K562 (cell line): ENCODE data around the gene PRSS22. TPM values are rescaled to one million over a fixed set of nuclear protein-coding genes. Genes with fewer than 3 reads are reported as not detected.

Source experiments
- BRF2 ChIP-seq: IDR thresholded peaks from 3 replicates; pipeline ENCODE4 v1.6.1; 2011; ENCODE audit warnings: borderline replicate concordance, mild to moderate bottlenecking; ENCODE audit not compliant: insufficient read length, insufficient read depth
- CAMTA2 ChIP-seq: fragments of 250-450 bp; sonication (Bioruptor Pico); conservative IDR thresholded peaks from 2 replicates; pipeline ENCODE4 v1.5.1; 2022
- DPF2 ChIP-seq: fragments of 450-650 bp; IDR thresholded peaks from 2 replicates; pipeline ENCODE4 v1.6.1; 2016
- NKRF ChIP-seq: fragments of 450-650 bp; IDR thresholded peaks from 2 replicates; pipeline ENCODE4 v1.6.1; 2016; ENCODE audit warnings: borderline replicate concordance
- NRF1 ChIP-seq, 2 experiments: fragments of 450-650 bp; IDR thresholded peaks in 1 of 2; conservative IDR thresholded peaks in 1 of 2; 2 replicates each; pipeline ENCODE4 v1.6.1; 2014; ENCODE audit warnings: mild to moderate bottlenecking in 2 of 2
- ZKSCAN1 ChIP-seq: fragments of 150-350 bp; IDR thresholded peaks from 2 replicates; pipeline ENCODE4 v1.6.1; 2016; ENCODE audit warnings: low read depth, low read length
- ZNF124 ChIP-seq: sonication (generic); formaldehyde crosslinking; IDR thresholded peaks from 2 replicates; pipeline ENCODE4 v1.8.1; 2022; ENCODE audit warnings: missing genetic modification reagents
- ZNF263 ChIP-seq: sonication (generic); formaldehyde crosslinking; IDR thresholded peaks from 2 replicates; pipeline ENCODE4 v1.8.0; 2022; ENCODE audit warnings: mild to moderate bottlenecking, missing genetic modification reagents, borderline replicate concordance
- ZNF274 ChIP-seq: IDR thresholded peaks from 2 replicates; pipeline ENCODE4 v1.6.1; 2011; ENCODE audit warnings: low read depth, mild to moderate bottlenecking, low read length, moderate library complexity, borderline replicate concordance
- ZNF766 ChIP-seq: fragments of 200-800 bp; sonication (Bioruptor generic); conservative IDR thresholded peaks from 2 replicates; pipeline ENCODE4 v1.6.1; 2016; ENCODE audit warnings: missing genetic modification characterization, missing compliant biosample characterization
- polyA plus RNA-seq, 8 experiments: library from polyadenylated mRNA; depleted of rRNA in 4 of 8; stranded (reverse) in 5 of 8; unstranded in 3 of 8; fragments of >200 nt; fragmentation: Nextera tagmentation in 2 of 8; fragmentation: Illumina TruSeq in 1 of 8; extraction: Ambion mirVana in 2 of 8; extraction: Trizol in 1 of 8; gene quantifications; 2 replicates each; pipeline versions ENCODE4 v1.2.1 to v1.2.3, GENCODE V29; 2011 to 2014; ENCODE audit warnings: inconsistent platforms in 1 of 8, missing spikeins in 1 of 8
- total RNA-seq, 7 experiments: library from RNA; depleted of rRNA in 6 of 7; stranded (reverse); fragments of >200 nt in 6 of 7; fragmentation: Illumina TruSeq in 2 of 7; extraction: Trizol in 2 of 7; gene quantifications; 2 replicates each; pipeline versions ENCODE4 v1.2.1 to v1.2.3, GENCODE V29; 2011 to 2021; ENCODE audit warnings: low replicate concordance in 1 of 7
- TF ChIP-seq, protein P1 (sequence below): sonication (generic); formaldehyde crosslinking; IDR thresholded peaks from 2 replicates; pipeline ENCODE4 v1.8.0; 2022; ENCODE audit warnings: mild to moderate bottlenecking, missing genetic modification reagents
- TF ChIP-seq, protein P2 (sequence below): sonication (generic); formaldehyde crosslinking; IDR thresholded peaks from 2 replicates; pipeline ENCODE4 v1.8.0; 2022; ENCODE audit warnings: missing genetic modification reagents, mild to moderate bottlenecking, borderline replicate concordance
- TF ChIP-seq, protein P3 (sequence below), 3 experiments: fragments of 200-800 bp in 1 of 3; sonication (Bioruptor generic) in 1 of 3; sonication (generic) in 1 of 3; formaldehyde crosslinking in 1 of 3; IDR thresholded peaks; 2 replicates each; pipeline versions ENCODE4 v1.6.1 to v1.8.0; 2016 to 2022; ENCODE audit warnings: mild to moderate bottlenecking in 2 of 3, missing compliant biosample characterization in 2 of 3, missing genetic modification characterization in 2 of 3, missing genetic modification reagents in 1 of 3

Gene PRSS22
- total and polyA plus RNA-seq, 9 of the 15 experiments (the other 6 are each of a cell fraction or from before 2014, with no cell fraction given), result 0.13 to 0.42 TPM; not detected in 7

DNA sequence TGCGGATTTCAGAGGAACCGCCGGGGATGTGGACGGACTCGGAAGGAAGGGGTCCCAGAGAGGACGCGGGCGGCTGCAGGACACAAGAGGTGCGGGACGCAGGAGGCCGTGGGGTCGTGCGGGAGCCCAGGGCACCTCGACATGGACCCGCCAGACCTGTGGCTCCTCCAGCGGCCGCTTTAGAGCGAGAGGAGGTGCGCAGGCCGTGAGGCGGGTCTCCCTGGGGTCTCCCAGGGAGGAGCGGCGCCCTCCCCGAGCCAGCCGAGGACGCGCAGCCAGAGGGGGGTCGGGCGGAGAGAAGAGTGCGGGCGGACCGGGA, 46.9 kb upstream of the PRSS22 start (continued):
- TF ChIP-seq, protein P1, sequence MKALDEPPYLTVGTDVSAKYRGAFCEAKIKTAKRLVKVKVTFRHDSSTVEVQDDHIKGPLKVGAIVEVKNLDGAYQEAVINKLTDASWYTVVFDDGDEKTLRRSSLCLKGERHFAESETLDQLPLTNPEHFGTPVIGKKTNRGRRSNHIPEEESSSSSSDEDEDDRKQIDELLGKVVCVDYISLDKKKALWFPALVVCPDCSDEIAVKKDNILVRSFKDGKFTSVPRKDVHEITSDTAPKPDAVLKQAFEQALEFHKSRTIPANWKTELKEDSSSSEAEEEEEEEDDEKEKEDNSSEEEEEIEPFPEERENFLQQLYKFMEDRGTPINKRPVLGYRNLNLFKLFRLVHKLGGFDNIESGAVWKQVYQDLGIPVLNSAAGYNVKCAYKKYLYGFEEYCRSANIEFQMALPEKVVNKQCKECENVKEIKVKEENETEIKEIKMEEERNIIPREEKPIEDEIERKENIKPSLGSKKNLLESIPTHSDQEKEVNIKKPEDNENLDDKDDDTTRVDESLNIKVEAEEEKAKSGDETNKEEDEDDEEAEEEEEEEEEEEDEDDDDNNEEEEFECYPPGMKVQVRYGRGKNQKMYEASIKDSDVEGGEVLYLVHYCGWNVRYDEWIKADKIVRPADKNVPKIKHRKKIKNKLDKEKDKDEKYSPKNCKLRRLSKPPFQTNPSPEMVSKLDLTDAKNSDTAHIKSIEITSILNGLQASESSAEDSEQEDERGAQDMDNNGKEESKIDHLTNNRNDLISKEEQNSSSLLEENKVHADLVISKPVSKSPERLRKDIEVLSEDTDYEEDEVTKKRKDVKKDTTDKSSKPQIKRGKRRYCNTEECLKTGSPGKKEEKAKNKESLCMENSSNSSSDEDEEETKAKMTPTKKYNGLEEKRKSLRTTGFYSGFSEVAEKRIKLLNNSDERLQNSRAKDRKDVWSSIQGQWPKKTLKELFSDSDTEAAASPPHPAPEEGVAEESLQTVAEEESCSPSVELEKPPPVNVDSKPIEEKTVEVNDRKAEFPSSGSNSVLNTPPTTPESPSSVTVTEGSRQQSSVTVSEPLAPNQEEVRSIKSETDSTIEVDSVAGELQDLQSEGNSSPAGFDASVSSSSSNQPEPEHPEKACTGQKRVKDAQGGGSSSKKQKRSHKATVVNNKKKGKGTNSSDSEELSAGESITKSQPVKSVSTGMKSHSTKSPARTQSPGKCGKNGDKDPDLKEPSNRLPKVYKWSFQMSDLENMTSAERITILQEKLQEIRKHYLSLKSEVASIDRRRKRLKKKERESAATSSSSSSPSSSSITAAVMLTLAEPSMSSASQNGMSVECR (CRISPR knock-in tag), result peak; percentile 80
- 0 out of 2 replicates have a peak, but pooled peaks have one; percentile 9 for TF ChIP-seq ZKSCAN1
- TF ChIP-seq, protein P2, sequence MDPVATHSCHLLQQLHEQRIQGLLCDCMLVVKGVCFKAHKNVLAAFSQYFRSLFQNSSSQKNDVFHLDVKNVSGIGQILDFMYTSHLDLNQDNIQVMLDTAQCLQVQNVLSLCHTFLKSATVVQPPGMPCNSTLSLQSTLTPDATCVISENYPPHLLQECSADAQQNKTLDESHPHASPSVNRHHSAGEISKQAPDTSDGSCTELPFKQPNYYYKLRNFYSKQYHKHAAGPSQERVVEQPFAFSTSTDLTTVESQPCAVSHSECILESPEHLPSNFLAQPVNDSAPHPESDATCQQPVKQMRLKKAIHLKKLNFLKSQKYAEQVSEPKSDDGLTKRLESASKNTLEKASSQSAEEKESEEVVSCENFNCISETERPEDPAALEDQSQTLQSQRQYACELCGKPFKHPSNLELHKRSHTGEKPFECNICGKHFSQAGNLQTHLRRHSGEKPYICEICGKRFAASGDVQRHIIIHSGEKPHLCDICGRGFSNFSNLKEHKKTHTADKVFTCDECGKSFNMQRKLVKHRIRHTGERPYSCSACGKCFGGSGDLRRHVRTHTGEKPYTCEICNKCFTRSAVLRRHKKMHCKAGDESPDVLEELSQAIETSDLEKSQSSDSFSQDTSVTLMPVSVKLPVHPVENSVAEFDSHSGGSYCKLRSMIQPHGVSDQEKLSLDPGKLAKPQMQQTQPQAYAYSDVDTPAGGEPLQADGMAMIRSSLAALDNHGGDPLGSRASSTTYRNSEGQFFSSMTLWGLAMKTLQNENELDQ, result 0 out of 2 replicates have a peak, but pooled peaks have one; percentile 33
- TF ChIP-seq BRF2, result no peak
- TF ChIP-seq ZNF263 (CRISPR knock-in tag), result peak; percentile 42
- 0 out of 2 replicates have a peak, but pooled peaks have one; percentile 53 for TF ChIP-seq ZNF124 (CRISPR knock-in tag)
- TF ChIP-seq, protein P3, sequence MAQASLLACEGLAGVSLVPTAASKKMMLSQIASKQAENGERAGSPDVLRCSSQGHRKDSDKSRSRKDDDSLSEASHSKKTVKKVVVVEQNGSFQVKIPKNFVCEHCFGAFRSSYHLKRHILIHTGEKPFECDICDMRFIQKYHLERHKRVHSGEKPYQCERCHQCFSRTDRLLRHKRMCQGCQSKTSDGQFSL (CRISPR knock-in tag; IDR thresholded peaks at IDR 0.05), result peak; percentile 36; the same call in 1 of the 2 replicates
- TF ChIP-seq, protein P3 (tag; IDR thresholded peaks at IDR 0.05), result no peak
- peak in 1 of 2 experiments; percentile 60; a peak in 2 of 4 replicates for TF ChIP-seq NRF1 (conservative IDR thresholded peaks at IDR 0.05 in 1 of 2, IDR thresholded peaks at IDR 0.05 in 1 of 2)
- 0 out of 2 replicates have a peak, but pooled peaks have one; percentile 9 for TF ChIP-seq DPF2
- 0 out of 2 replicates have a peak, but pooled peaks have one; percentile 14 for TF ChIP-seq NKRF
- TF ChIP-seq CAMTA2 (CRISPR knock-in tag), result 0 out of 2 replicates have a peak, but pooled peaks have one; percentile 63
- no peak for TF ChIP-seq ZNF274
- no peak for TF ChIP-seq ZNF766 (CRISPR knock-in tag)
